ENCODE measurements around the gene HP1BP3. TPM values are rescaled to one million over a fixed set of nuclear protein-coding genes. Genes with fewer than 3 reads are reported as not detected.

Gene HP1BP3
- total and polyA plus RNA-seq, 12 donors: 54.4 to 148 (median 129) TPM

GRCh38 chr1:20732588-20733359, 54.3 kb downstream of the HP1BP3 start, which contains the start of gene SH2D5:
SH2D5 (minus strand) TSS chr1:20732703; CDS start chr1:20728044, 4,659 bp downstream.
- intact Hi-C loops (cut with DNase I): loop anchor here in 2 of 10 donors (10.0 kb wide), 1 partner anchor 208 kb away; no protein-coding TSS in a partner anchor
- WGBS, 2 donors: 1% methylated on average over 38 of the region's 38 CpGs

GRCh38 chr1:20732071-20732587, 55.0 kb downstream of the HP1BP3 start:
- H3K27ac ChIP-seq: peak overlapping the region in 1 of 10 donors; percentile 10

More at GRCh38 chr1:20732588-20733359, 54.3 kb downstream of the HP1BP3 start, which contains the start of gene SH2D5:
- Histone ChIP-seq H3K9me3 (no peaks in the 10 kb centered on the region), H3K4me3 (peak within 1 kb of the TSS; percentile 50 to 65 (median 60)), H3K36me3 (peaks cover 0 to 14% (median 0%) of the 10 kb centered on the region in 9 donors), H3K4me1 (peaks cover 9 to 23% (median 21%) of the 10 kb centered on the region in 9 donors), H3K27ac (peak within 1 kb of the TSS in 3 of 10 donors; percentile 10 to 25 (median 19)), H3K27me3 (peaks cover 0 to 58% (median 40%) of the 10 kb centered on the region in 7 donors)
- TF ChIP-seq CTCF (IDR thresholded peaks at IDR 0.05): peak in 7 of 9 donors; percentile 15 to 54 (median 38)
- DNase-seq (peak in 1 of 2 donors; percentile 48), ATAC-seq (peak; percentile 36 to 80 (median 74))

GRCh38 chr1:20731057-20731991, 55.8 kb downstream of the HP1BP3 start:
- Histone ChIP-seq H3K4me1 (peaks cover 9 to 23% (median 21%) of the 10 kb centered on the region in 9 donors), H3K27ac (no peak overlapping the region), H3K4me3 (peak overlapping the region; percentile 25 to 65 (median 60)), H3K36me3 (no peaks in the 10 kb centered on the region), H3K9me3 (no peaks in the 10 kb centered on the region), H3K27me3 (peaks cover 0 to 59% (median 40%) of the 10 kb centered on the region in 7 donors)
- ATAC-seq (no peak), DNase-seq (no peak)
- TF ChIP-seq CTCF (IDR thresholded peaks at IDR 0.05): no peak
- WGBS, 2 donors: 15 to 21% methylated on average over 41 to 62 of the region's 62 CpGs
- intact Hi-C loops (cut with DNase I): loop anchor here in 2 of 10 donors (10.0 kb wide), 1 partner anchor 207 kb away; no protein-coding TSS in a partner anchor

More at GRCh38 chr1:20732071-20732587, 55.0 kb downstream of the HP1BP3 start:
- Histone ChIP-seq H3K27me3 (peaks cover 0 to 59% (median 40%) of the 10 kb centered on the region in 7 donors), H3K4me3 (peak overlapping the region; percentile 50 to 65 (median 60)), H3K9me3 (no peaks in the 10 kb centered on the region), H3K36me3 (peaks cover 0 to 7% (median 0%) of the 10 kb centered on the region in 9 donors), H3K4me1 (peaks cover 9 to 23% (median 21%) of the 10 kb centered on the region in 9 donors)
- ATAC-seq (peak; percentile 74 to 86 (median 80)), DNase-seq (peak in 1 of 2 donors; percentile 56)
- intact Hi-C loops (cut with DNase I): loop anchor here in 2 of 10 donors (10.0 kb wide), 1 partner anchor 207 kb away; no protein-coding TSS in a partner anchor
- no peak for TF ChIP-seq CTCF (IDR thresholded peaks at IDR 0.05)
- WGBS, 2 donors: 0 to 1% methylated on average over 44 to 55 of the region's 55 CpGs
